NCI-H2029 (cell line): ENCODE results near the gene GPATCH2L.

Source experiments
- DNase-seq: peaks from one replicate; lab custom pipeline; 2025; lab: John Stamatoyannopoulos, UW

The GPATCH2L gene

GRCh38 chr14:76151398-76152332, at the start of gene GPATCH2L:
TSS of gene GPATCH2L (plus strand) at chr14:76151922. CDS start at chr14:76154364, 2,442 bp downstream.
- peak; percentile 64 for DNase-seq

GRCh38 chr14:76104802-76105355, 46.8 kb upstream of the GPATCH2L start:
- DNase-seq: no peak

- DNase-seq: no peak
These were observed 45.5 kb upstream of the GPATCH2L start for GRCh38 chr14:76106188-76106587.

- no peak for DNase-seq
These were observed 42.4 kb upstream of the GPATCH2L start for GRCh38 chr14:76109087-76109880.

GRCh38 chr14:76112889-76113624, 38.7 kb upstream of the GPATCH2L start:
- no peak for DNase-seq

GRCh38 chr14:76113691-76114090, 38.0 kb upstream of the GPATCH2L start:
- DNase-seq: no peak

GRCh38 chr14:76115010-76115422, 36.7 kb upstream of the GPATCH2L start:
- DNase-seq: no peak

GRCh38 chr14:76117789-76118484, 33.8 kb upstream of the GPATCH2L start:
- DNase-seq: no peak

- no peak for DNase-seq
These were observed 33.1 kb upstream of the GPATCH2L start for GRCh38 chr14:76118594-76118993.

- DNase-seq: no peak
These were observed 30.5 kb upstream of the GPATCH2L start for GRCh38 chr14:76121089-76121748.

GRCh38 chr14:76123426-76124225, 28.1 kb upstream of the GPATCH2L start:
- DNase-seq: no peak

GRCh38 chr14:76125511-76125910, 26.2 kb upstream of the GPATCH2L start:
- no peak for DNase-seq

GRCh38 chr14:76126076-76126475, 25.6 kb upstream of the GPATCH2L start:
- no peak for DNase-seq

- no peak for DNase-seq
These were observed 21.7 kb upstream of the GPATCH2L start for GRCh38 chr14:76129851-76130576.

GRCh38 chr14:76131071-76131965, 20.4 kb upstream of the GPATCH2L start:
- no peak for DNase-seq

GRCh38 chr14:76133103-76133502, 18.6 kb upstream of the GPATCH2L start:
- no peak for DNase-seq

- no peak for DNase-seq
These were observed 17.5 kb upstream of the GPATCH2L start for GRCh38 chr14:76134231-76134630.

- no peak for DNase-seq
These were observed 16.0 kb upstream of the GPATCH2L start for GRCh38 chr14:76135722-76136121.
